ENCODE data around the gene ADAM19. TPM values are rescaled to one million over a fixed set of nuclear protein-coding genes. Genes with fewer than 3 reads are reported as not detected.

Gene ADAM19
- total RNA-seq, 2 donors from 2014 or later: 13.1 to 49.5 TPM

DNA sequence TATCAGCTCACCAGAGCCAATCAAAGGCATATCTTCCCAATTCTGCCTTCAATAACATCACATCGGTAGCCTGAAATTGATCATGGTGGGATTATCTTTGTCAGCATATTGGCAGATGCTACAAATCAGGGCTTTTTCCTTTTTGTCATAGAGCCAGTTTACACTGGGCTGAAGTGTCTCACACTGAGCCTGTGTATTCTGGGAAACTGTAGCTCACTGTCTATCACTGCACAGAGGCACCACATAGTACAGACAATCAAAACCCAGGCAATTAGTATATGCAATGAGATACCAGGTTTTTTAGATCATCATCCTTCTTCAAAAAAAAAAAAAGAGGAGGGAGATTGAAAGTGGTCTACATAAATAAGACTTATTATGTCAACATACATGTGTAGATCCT lies 46.6 kb downstream of the ADAM19 start:
- Histone ChIP-seq H3K9me3 (no peaks in the 10 kb centered on the region), H3K27me3 (no peaks in the 10 kb centered on the region), H3K27ac (no peak overlapping the region), H3K36me3 (peaks cover 28% of the 10 kb centered on the region), H3K4me3 (no peak overlapping the region), H3K4me1 (peaks cover 0 to 47% of the 10 kb centered on the region in 2 donors)
- no peak for DNase-seq (ENCODE audit: low spot score)
- no peak for TF ChIP-seq CTCF (IDR thresholded peaks at IDR 0.05)

GRCh38 chr5:157528036-157528632 lies 47.4 kb downstream of the ADAM19 start:
- Histone ChIP-seq H3K36me3 (peaks cover 29% of the 10 kb centered on the region), H3K9me3 (no peaks in the 10 kb centered on the region), H3K27me3 (no peaks in the 10 kb centered on the region), H3K4me3 (no peak overlapping the region), H3K4me1 (peaks cover 0 to 39% of the 10 kb centered on the region in 2 donors), H3K27ac (no peak overlapping the region)
- DNase-seq (ENCODE audit: low spot score): no peak
- TF ChIP-seq CTCF (IDR thresholded peaks at IDR 0.05): no peak

GRCh38 chr5:157524887-157525286 lies 50.7 kb downstream of the ADAM19 start:
- Histone ChIP-seq H3K27ac (peak overlapping the region in 1 of 2 donors; percentile 7), H3K36me3 (peaks cover 24% of the 10 kb centered on the region), H3K9me3 (no peaks in the 10 kb centered on the region), H3K27me3 (no peaks in the 10 kb centered on the region), H3K4me1 (peaks cover 0 to 45% of the 10 kb centered on the region in 2 donors), H3K4me3 (no peak overlapping the region)
- no peak for DNase-seq (ENCODE audit: low spot score)
- TF ChIP-seq CTCF (IDR thresholded peaks at IDR 0.05): no peak

DNA sequence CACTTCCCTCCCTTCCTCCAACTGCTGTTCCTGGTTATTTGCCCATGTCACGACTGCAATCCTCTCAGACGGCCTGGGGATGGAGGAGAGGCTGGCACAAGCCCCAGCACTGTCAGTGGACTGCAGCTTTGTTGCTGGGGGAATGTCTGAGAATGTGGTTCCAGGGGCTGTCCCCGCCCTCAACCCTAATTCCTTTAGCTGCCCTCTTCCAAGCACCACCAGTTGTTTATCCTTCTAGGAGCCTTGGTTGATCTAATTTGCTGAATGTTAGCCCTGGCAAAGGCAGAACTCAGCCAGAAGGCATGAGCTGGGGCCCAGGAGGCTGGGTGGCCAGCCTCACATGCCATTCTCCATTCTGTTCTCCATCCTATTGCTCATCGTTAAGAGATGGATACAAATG lies 51.6 kb downstream of the ADAM19 start:
- Histone ChIP-seq H3K27me3 (no peaks in the 10 kb centered on the region), H3K27ac (peak overlapping the region in 1 of 2 donors; percentile 78), H3K36me3 (peaks cover 26% of the 10 kb centered on the region), H3K9me3 (no peaks in the 10 kb centered on the region), H3K4me1 (peaks cover 0 to 41% of the 10 kb centered on the region in 2 donors), H3K4me3 (no peak overlapping the region)
- no peak for TF ChIP-seq CTCF (IDR thresholded peaks at IDR 0.05)
- no peak for DNase-seq (ENCODE audit: low spot score)

GRCh38 chr5:157521704-157522029 lies 53.9 kb downstream of the ADAM19 start:
- Histone ChIP-seq H3K4me1 (peaks cover 0 to 34% of the 10 kb centered on the region in 2 donors), H3K4me3 (no peak overlapping the region), H3K27ac (peak overlapping the region; percentile 78), H3K9me3 (no peaks in the 10 kb centered on the region), H3K36me3 (peaks cover 24% of the 10 kb centered on the region), H3K27me3 (no peaks in the 10 kb centered on the region)
- no peak for DNase-seq (ENCODE audit: low spot score)
- no peak for TF ChIP-seq CTCF (IDR thresholded peaks at IDR 0.05)
